ENCODE measurements around the gene CASK. TPM values are rescaled to one million over a fixed set of nuclear protein-coding genes. Genes with fewer than 3 reads are reported as not detected.
A peak's percentile ranks its signal among the peaks of the same experiment; 100 is the strongest.

CASK gene
- total and polyA plus RNA-seq, 2 donors (not counting 1 experiment from before 2014, with no cell fraction given) = 27.4 to 78.3 TPM

DNA sequence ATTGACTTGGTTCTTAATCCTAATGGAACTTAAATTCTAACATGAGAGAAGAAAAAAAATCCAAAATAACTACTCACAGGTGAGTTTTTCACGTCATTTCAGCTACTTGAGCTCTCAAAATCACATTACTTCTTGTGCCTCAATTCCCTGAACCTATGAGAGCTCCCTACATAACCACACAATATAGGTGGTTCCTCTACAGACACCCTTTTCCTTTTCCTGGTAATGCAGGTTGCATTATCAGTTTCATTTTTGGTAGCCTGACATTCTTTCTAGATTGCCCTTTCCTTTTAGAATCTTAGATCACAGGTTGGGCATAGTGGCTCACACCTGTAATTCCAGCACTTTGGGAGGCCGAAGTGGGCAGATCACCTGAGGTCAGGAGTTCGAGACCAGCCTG is 230.3 kb downstream of the CASK start:
- H3K9ac ChIP-seq (ENCODE audit: insufficient read depth, low read length) = no peak overlapping the region
- no peaks in the 10 kb centered on the region for H4K20me1 ChIP-seq (ENCODE audit: control insufficient read depth, extremely low read depth, insufficient read depth, low read length)
- DNase-seq (ENCODE audit: low read depth in 2 of 2) = no peak
- no peaks in the 10 kb centered on the region for H3K9me3 ChIP-seq (ENCODE audit: control insufficient read depth, insufficient read depth, low read depth, low read length)
- no peak overlapping the region for H3K4me3 ChIP-seq (replicated peaks in 1 of 4; ENCODE audit: control extremely low read depth in 1 of 4, insufficient read depth in 1 of 4, low read depth in 3 of 4, low read length in 4 of 4)
- no peak for TF ChIP-seq EZH2 (IDR thresholded peaks at IDR 0.05; ENCODE audit: low read length, missing control alignments)
- no peak for TF ChIP-seq CTCF (conservative IDR thresholded peaks at IDR 0.05 in 1 of 2, IDR thresholded peaks at IDR 0.05 in 1 of 2; ENCODE audit: low read depth in 1 of 2, low read length in 2 of 2)
- no peak overlapping the region for H3K4me2 ChIP-seq (ENCODE audit: extremely low read depth, insufficient read depth, low read length)
- no peak overlapping the region for H3K27ac ChIP-seq (ENCODE audit: insufficient read depth, low read length)
- no peaks in the 10 kb centered on the region for H3K79me2 ChIP-seq (ENCODE audit: control insufficient read depth, insufficient read depth, low read length)
- no peak overlapping the region for H2AFZ ChIP-seq (ENCODE audit: low read length)
- no peaks in the 10 kb centered on the region for H3K36me3 ChIP-seq (ENCODE audit: control insufficient read depth, insufficient read depth, low read length)
- H3K4me1 ChIP-seq (ENCODE audit: control insufficient read depth, extremely low read depth, insufficient read depth, low read length) = no peaks in the 10 kb centered on the region
- no peaks in the 10 kb centered on the region for H3K27me3 ChIP-seq (ENCODE audit: control insufficient read depth, insufficient read depth, low read length)

GRCh38 chrX:41692162-41692749 is 231.1 kb downstream of the CASK start:
- no peak overlapping the region for H3K9ac ChIP-seq (ENCODE audit: insufficient read depth, low read length)
- H3K4me3 ChIP-seq (replicated peaks in 1 of 4; ENCODE audit: control extremely low read depth in 1 of 4, insufficient read depth in 1 of 4, low read depth in 3 of 4, low read length in 4 of 4) = no peak overlapping the region
- H3K27me3 ChIP-seq (ENCODE audit: control insufficient read depth, insufficient read depth, low read length) = no peaks in the 10 kb centered on the region
- H3K79me2 ChIP-seq (ENCODE audit: control insufficient read depth, insufficient read depth, low read length) = no peaks in the 10 kb centered on the region
- no peak overlapping the region for H2AFZ ChIP-seq (ENCODE audit: low read length)
- peak; percentile 22 to 62 for DNase-seq (ENCODE audit: low read depth in 2 of 2)
- TF ChIP-seq EZH2 (IDR thresholded peaks at IDR 0.05; ENCODE audit: low read length, missing control alignments) (no peak), CTCF (conservative IDR thresholded peaks at IDR 0.05 in 1 of 2, IDR thresholded peaks at IDR 0.05 in 1 of 2; ENCODE audit: low read depth in 1 of 2, low read length in 2 of 2) (no peak)
- no peaks in the 10 kb centered on the region for H3K9me3 ChIP-seq (ENCODE audit: control insufficient read depth, insufficient read depth, low read depth, low read length)
- H3K4me1 ChIP-seq (ENCODE audit: control insufficient read depth, extremely low read depth, insufficient read depth, low read length) = no peaks in the 10 kb centered on the region
- no peak overlapping the region for H3K4me2 ChIP-seq (ENCODE audit: extremely low read depth, insufficient read depth, low read length)
- no peak overlapping the region for H3K27ac ChIP-seq (ENCODE audit: insufficient read depth, low read length)
- no peaks in the 10 kb centered on the region for H4K20me1 ChIP-seq (ENCODE audit: control insufficient read depth, extremely low read depth, insufficient read depth, low read length)
- no peaks in the 10 kb centered on the region for H3K36me3 ChIP-seq (ENCODE audit: control insufficient read depth, insufficient read depth, low read length)

DNA sequence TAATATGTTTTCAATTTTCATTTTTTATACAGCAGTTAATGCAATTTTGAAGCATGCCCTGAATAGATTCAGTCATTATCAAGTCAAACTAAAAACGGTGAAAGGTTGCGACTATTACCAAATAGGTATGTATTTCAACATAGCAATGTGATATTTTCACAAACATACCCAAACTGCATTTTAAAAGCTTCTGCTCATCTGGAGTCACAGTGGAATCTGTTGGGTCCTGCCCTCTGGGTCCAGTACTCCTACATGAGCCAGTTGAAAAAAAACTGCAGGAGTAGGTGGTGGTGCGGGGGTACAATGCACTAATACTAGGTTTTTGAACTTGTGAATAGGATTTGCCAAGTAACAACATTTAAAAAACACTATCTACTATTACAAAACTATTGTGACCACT is 233.6 kb downstream of the CASK start:
- no peak for TF ChIP-seq EZH2 (IDR thresholded peaks at IDR 0.05; ENCODE audit: low read length, missing control alignments)
- TF ChIP-seq CTCF (conservative IDR thresholded peaks at IDR 0.05 in 1 of 2, IDR thresholded peaks at IDR 0.05 in 1 of 2; ENCODE audit: low read depth in 1 of 2, low read length in 2 of 2) = no peak
- Histone ChIP-seq H2AFZ (ENCODE audit: low read length) (no peak overlapping the region), H3K4me1 (ENCODE audit: control insufficient read depth, extremely low read depth, insufficient read depth, low read length) (no peaks in the 10 kb centered on the region), H3K4me2 (ENCODE audit: extremely low read depth, insufficient read depth, low read length) (no peak overlapping the region), H3K4me3 (replicated peaks in 1 of 4; ENCODE audit: control extremely low read depth in 1 of 4, insufficient read depth in 1 of 4, low read depth in 3 of 4, low read length in 4 of 4) (no peak overlapping the region), H3K36me3 (ENCODE audit: control insufficient read depth, insufficient read depth, low read length) (no peaks in the 10 kb centered on the region), H4K20me1 (ENCODE audit: control insufficient read depth, extremely low read depth, insufficient read depth, low read length) (no peaks in the 10 kb centered on the region), H3K79me2 (ENCODE audit: control insufficient read depth, insufficient read depth, low read length) (no peaks in the 10 kb centered on the region), H3K27me3 (ENCODE audit: control insufficient read depth, insufficient read depth, low read length) (no peaks in the 10 kb centered on the region), H3K9me3 (ENCODE audit: control insufficient read depth, insufficient read depth, low read depth, low read length) (no peaks in the 10 kb centered on the region), H3K27ac (ENCODE audit: insufficient read depth, low read length) (no peak overlapping the region), H3K9ac (ENCODE audit: insufficient read depth, low read length) (no peak overlapping the region)
- DNase-seq (ENCODE audit: low read depth in 2 of 2) = no peak

Data from fibroblast of lung (primary cell).